NCI-H2107 treated with DMSO at 0.1 percent for 48 hours (cell line): ENCODE data around the gene ZNF710.
A peak's percentile ranks its signal among the peaks of the same experiment; 100 is the strongest.
"Not testable (repeated sequence)": the region's sequence is repeated elsewhere in the genome, so short reads cannot be mapped to it uniquely, and the experiment has no call there.

ENCODE experiments used
- DNase-seq: peaks from one replicate; lab custom pipeline; 2025; ENCODE audit not compliant: unreplicated experiment; lab: John Stamatoyannopoulos, UW

ZNF710 gene, protein sequence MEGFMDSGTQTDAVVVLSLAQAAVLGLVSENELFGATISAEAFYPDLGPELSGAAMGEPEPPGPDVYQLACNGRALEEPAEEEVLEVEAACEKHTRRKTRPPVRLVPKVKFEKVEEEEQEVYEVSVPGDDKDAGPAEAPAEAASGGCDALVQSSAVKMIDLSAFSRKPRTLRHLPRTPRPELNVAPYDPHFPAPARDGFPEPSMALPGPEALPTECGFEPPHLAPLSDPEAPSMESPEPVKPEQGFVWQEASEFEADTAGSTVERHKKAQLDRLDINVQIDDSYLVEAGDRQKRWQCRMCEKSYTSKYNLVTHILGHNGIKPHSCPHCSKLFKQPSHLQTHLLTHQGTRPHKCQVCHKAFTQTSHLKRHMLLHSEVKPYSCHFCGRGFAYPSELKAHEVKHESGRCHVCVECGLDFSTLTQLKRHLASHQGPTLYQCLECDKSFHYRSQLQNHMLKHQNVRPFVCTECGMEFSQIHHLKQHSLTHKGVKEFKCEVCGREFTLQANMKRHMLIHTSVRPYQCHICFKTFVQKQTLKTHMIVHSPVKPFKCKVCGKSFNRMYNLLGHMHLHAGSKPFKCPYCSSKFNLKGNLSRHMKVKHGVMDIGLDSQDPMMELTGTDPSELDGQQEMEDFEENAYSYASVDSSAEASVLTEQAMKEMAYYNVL

DNA sequence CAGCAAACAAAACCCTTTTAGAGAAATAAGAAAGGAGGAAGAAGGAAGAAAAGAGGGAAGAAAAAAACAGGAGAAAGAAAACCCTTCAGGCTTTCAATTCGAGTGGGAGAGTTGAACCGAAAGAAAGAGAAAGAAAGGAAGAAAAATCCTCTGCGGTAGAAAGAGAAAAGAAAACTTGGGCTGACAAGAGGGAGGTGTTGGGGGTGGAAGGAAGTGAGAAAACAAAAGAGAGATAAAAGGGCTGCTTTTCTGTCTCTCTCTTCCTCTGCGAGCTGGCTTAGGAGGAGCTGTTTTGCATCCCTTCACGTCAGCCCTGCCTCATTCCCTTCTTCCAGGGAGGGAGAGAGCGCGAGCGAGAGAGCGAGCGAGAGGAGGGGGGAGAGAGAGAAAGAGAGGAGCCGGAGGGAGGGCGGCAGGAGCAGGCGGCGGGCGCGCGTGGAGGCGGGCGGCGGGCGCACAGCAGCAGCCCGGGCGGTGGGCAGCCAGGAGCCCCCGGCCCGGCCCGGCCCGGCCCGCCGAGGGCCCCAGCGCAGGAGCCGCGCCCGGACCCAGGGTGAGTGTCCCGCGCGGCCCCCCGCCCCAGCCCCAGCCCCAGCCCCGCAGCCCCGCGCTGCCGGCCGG is at the start of gene ZNF710:
ZNF710 (plus strand) TSS at position 263 of the 621 bp plus-strand sequence. CDS start 65,814 bp downstream, outside the sequence.
- DNase-seq = no peak

DNA sequence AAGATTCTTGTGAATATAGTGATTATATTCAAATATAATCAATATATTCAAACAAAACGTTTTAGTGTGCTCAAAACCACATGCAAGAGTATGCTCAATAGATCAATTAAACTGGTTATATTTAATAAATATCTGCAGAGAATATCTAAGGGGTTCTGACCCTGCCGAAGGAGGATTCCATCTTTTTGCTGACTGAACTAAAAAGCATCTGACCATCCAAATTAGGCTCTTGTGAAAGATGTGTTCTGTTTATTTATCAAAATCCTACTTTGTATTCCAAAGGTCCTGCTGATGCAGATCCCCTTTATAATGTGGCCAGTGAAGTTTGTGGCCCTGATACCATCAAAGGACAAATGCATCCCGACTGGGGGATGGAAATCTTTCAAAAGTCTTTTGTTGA is 46.6 kb upstream of the ZNF710 start:
- DNase-seq = no peak

DNA sequence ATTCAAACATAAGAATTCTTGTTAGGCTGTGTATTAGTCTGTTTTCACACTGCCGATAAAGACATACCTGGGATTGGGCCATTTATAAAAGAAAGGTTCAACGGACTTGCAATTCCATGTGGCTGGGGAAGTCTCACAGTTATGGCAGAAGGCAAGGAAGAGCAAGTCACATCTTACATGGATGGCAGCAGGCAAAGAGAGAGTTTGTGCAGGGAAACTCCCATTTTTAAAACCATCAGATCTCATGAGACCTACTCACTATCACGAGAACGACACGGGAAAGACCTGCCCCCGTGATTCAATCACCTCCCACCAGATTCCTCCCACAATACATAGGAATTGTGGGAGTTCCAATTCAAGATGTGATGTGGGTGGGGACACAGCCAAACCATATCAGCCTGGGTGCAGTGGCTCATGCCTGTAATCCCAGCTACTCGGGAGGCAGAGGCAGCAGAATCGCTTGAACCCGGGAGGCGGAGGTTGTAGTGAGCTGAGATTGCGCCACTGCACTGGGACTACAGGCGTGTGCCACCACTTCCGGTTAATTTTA is 45.6 kb upstream of the ZNF710 start:
- not testable (repeated sequence) for DNase-seq

DNA sequence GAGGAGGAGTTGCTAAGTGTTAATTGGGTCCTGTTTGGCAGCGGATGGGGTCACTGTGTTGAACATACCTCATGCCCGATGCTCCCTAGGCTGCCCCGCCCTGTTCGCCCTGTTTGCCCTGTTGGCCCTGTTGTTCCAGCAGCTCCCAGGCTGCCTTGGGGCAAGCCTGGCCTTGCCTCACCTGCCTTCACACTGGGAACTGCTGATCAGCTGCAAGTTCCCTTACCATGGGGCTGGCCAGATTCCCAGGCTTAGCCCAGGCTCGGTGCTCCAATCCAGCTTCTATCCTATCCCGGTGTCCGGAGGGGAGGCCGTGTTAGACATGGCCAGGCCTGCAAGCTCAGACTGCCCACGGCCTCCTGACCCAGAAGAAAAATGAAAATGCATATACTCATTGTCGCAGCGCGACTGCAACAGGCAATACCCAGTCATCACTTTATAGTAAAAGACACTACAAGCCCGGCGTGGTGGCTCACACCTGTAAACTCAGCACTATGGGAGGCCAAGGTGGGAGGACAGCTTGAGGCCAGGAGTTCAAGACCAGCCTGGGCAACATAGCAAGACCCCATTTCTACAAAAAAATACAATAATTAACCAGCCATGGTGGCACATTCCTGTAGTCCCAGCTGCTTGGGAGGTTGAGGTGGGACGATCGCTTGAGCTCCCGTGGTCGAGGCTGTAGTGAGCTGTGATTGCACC is 42.9 kb upstream of the ZNF710 start:
- DNase-seq = no peak

DNA sequence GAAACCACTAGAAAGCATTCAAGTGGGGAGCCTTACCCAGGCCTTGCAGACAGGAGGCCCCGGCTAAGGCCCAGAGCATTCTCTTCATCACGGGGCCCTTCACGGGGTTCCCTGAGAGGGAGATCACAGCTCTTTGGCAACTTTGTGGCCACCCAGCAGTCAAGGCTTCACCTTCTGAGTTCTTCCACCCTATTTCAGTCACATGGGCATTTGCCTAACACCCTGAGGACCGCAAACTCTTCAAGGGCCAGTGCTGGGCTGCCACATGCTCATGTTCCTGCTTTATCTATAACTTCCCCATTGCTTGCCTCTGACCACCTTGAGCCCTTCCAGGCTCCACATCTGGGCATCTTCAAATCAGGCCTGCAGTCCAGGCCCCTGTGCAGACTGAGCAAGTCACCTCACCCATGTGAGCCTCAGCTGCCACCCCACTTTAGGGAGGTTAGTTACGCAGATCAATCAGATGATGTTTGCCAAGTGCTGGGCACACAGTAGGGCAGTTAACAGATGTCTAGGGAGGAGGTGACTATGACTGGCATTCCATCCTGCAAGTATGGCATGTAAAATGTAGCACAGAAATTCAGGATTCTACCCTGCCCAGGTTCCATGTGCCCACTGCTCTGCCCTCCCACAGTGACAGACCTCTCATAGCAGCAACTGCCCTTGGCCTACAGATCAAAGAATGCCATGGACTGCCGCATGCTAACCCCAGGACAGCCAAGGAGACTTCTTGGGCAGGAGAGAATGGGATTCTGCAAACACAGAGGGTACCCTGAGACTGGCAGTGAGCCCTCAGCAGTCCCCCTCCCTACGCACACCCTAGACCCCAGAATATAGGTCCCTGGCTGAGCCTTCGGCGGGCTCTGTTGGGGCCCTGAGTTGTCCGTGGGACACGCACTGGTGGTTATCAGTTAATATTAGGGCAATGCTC is 37.6 kb upstream of the ZNF710 start:
- no peak for DNase-seq

DNA sequence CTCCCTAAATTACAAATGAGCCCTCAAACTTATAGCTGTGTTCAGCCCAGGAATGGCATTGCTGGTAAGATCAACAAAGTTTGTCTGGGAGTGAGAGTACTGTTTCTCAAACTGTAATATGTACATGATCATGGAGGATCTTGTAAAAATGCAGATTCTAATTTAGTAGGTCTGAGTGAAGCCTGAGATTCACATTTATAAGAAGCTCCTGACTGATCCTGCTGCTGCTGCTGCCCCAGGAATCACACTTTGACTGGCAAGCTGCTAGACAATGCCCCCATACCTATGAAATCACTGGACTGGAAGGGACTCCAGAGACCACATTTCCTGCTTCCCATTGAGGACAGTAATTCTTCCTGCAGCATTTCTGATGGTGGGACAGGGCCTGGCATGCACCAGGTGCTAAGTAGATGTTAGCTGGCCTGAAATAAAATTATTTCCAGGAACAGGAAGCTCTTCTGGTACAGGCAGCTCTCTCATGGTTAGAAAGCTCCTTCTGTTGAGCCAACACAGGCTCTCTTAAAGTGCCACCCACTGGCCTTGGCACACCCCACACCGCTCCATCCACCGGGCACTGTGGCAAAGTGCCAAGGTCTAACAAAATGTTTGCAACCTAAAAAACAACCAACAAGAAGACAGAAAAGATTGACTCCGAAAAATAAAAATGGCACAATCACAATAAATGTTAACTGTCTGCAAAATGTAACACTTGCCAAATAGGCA is 36.7 kb upstream of the ZNF710 start:
- no peak for DNase-seq

DNA sequence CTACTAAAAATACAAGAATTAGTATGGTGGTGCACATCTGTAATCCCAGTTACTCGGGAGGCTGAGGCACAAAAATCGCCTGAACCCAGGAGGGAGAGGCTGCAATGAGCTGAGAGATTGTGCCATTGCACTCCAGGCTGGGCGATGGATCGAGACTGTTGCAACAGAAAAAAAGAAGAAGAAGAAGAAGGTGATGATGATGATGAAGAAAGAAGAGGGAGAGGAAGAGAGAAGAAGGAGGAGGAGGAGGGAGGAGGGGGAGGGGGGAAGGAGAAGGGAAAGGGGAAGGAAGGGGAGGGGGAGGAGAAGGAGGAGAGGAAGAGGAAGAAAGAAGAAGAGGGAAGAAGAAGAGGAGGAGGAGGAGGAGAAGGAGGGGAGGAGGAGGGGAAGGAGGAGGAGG is 33.2 kb upstream of the ZNF710 start:
- no peak for DNase-seq

DNA sequence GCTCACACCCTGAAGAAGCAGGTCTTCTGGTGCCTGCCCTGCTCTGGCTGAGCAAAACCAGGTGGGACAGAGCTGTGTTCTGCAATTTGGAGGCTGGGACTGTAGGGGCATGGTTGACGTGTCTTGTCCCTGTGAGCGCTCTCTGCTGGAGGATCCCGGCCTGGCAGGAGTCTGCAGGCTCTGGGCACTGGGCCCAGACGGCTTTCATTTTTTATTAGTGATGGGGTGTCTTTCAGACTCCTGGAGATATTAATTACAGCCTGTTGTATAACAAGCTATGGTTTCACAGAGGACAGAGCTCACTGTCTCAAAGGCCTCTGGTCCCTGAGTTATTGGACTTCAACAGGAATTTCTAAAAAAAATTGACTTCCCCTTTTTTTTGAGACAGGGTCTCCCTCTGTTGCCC is 29.5 kb upstream of the ZNF710 start:
- DNase-seq = peak; percentile 1

DNA sequence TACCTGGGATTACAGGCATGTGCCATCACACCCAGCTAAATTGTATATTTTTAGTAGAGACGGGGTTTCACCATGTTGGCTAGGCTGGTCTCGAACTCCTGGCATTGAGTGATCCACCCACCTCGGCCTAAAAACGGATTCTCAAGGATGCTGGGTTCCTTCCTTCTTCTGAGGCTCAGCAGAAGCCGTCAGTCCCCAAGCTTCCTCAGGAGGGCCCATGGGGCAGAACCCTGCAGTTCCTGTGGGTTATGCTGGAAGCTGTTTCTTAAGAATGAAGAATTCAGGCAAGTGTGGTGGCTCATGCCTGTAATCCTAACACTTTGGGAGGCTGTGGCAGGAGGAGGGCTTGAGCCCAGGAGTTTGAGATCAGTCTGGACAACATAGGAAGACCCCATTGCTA is 29.0 kb upstream of the ZNF710 start:
- DNase-seq = no peak

DNA sequence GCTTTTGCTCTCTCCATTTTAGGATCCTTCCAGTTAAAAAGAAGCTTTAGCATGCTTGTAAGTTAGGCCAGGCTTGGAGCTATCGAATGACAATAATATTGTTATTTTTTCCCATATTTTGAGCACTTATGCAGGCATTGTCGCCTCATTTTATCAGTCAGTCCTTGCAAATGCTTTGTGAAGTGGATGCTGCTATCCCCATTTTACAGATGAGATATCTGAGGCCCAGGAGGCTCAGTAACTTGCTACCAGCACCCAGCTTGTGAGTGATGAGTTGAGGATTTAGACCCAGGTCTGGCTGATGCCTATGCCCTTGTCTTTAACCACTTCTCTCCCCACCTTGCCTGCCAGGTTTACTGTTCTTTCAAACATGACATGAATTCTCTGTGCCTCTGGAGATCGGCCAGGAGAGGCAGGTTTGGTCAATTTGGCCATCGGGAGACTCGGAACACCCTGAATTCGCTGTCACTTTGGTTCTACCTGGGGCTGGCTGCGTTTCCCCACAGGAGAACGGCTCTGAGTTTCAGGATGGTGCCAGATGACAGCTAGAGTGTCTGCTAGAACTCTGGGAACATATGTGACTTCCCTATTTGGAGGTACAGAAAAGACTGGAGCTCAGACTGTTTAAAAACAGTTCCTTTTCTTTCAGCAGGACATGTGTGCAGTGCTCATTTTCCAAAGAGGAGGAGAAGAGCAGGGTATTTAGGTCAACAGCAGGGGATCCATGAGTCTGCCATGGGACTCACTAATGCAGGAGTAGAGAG is 25.5 kb upstream of the ZNF710 start:
- no peak for DNase-seq

DNA sequence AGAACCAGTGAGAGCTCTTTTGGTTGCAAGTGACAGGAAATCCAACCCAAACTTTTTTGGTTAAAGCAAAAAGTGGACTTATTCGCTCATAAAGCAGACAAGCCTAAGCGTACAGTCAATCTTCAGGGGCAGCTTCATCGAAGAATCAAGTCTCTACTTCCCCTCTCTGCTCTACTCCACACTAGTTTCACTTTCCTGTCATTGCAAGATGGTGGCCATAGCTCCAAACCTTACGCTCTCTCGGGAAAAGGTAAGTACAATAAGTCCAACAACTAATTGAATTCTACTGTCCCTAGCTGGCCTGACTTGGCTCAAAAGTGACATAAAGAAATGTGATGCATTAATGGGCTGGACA is 24.9 kb upstream of the ZNF710 start:
- no peak for DNase-seq

DNA sequence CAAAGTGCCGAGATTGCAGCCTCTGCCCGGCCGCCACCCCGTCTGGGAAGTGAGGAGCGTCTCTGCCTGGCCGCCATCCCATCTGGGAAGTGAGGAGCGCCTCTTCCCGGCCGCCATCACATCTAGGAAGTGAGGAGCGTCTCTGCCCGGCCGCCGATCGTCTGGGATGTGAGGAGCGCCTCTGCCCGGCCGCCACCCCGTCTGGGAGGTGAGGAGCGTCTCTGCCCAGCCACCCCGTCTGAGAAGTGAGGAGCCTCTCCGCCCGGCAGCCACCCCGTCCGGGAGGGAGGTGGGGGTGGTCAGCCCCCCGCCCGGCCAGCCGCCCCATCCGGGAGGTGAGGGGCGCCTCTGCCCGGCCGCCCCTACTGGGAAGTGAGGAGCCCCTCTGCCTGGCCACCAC is 23.3 kb upstream of the ZNF710 start:
- DNase-seq = not testable (repeated sequence)

DNA sequence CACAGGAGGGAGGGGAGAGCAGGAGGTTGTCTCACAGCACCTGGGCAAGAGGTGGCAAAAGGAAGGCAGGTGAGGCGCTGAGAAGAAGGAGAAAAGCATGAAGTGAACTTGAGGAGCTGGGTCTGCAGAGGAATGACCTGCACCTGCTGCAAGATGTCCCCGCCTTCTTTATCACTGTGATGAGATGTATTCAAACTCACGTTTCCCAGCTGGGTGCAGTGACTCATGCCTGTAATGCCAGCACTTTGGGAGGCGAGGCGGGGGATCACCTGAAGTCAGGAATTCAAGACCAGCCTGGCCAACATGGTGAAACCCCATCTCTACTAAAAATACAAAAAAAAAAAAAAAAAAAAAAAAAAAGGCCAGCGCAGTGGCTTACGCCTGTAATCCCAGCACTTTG is 22.2 kb upstream of the ZNF710 start:
- no peak for DNase-seq

DNA sequence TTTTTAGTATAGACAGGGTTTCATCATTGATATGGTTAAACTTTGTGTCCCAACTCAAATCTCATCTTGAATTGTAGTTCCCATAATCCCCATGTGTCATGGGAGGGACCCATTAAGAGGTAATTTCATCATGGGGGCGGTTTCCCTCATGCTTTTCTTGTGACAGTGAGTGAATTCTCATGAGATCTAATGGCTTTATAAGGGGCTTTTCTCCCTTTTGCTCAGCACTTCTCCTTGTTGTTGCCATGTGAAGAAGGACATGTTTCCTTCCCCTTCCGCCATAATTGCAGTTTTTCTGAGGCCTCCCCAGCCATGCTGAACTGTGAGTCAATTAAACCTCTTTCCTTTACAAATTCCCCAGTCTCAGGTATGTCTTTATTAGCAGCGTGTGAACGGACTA is 20.2 kb upstream of the ZNF710 start:
- no peak for DNase-seq

DNA sequence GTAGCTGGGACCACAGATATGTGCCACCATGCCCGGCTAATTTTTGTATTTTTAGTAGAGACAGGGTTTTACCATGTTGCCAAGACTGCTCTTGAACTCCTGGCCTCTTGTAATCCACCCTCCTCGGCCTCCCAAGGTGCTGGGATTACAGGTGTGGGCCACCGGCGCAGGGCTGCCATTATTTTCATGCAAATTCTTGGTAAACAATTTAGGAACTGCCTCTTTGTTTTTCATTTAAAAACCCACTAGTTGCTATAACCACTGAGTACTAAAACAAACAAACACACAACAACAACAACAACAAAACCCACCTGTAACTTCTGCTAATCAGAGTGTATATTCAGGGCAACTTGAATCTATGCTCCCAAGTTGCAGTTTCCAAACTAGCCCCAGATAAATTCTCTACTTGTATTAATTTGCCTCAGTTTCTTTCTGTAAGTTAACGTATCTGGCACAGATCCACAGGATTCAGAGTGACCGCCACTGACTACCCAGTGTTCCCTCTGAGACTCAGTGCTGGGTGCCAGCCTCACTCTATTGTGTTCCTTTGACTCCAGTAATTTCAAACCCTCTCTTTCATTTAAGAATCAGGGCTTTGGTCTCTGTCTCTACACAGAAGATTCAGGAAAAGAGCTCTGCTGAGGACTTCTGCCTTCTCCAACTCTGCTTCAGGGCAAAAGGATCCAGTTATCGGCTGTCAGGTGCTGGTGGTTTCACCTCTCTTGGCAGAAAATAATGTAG is 18.6 kb upstream of the ZNF710 start:
- DNase-seq = no peak

DNA sequence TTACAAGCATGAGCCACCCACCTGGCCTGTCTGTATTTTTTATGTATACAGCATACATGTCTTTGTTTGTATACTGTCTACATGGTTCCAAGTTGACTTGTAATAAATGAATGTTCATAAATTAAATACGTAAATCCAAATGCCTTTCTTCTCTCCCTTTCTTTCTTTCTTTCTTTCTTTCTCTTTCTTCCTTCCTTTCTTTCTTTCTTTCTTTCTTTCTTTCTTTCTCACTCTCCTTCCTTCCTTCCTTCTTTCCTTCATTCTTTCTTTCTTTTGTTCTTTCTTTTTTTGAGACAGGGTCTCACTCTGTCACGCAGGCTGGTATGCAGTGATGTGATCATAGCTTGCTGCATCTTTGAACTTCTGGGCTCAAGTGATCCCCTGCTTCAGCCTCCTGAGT is 17.1 kb upstream of the ZNF710 start:
- DNase-seq = no peak

DNA sequence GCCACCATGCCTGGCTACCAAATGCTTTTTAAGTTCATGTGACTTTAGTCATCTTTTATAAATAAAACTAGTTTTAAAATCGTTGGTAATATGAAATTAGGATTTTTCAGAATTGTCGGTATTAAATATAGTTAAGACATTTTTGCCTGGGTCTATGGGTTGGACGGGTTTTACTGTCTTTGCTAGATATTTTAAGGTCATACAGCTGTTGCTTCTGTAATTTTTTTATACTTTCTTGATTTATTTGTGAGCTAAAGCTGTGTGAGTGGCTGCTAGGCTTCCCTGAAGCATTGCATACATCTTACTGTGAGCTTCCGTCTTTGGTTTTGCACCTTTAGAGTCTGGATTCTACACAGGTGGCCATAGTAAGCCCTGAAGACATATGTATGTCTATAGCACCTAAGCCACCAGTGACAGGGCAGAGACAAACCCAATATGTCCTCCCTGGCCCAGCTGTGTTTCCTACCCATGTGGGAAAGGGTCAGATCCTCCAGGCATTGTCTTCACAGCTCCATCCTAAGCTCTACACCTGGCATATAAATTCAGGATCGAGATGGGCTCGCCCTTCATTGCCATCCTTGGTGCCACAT is 16.6 kb upstream of the ZNF710 start:
- no peak for DNase-seq

DNA sequence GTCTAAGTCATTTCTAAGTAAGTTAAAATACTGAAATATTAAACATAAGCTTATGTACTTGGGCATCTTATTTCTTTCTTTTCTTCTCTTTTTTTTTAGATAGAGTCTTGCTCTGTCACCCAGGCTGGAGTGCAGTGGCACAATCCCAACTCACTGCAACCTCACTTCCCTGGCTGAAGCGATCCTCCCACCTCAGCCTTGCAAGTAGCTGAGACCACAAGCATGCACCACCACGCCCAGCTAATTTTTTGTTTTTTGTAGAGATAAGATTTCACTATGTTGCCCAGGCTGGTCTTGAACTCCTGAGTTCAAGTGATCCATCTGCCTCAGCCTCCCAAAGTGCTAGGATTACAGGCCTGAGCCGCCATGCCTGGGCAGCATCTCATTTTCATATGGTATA is 16.0 kb upstream of the ZNF710 start:
- no peak for DNase-seq
